Uterus (tissue), 2 donors: ENCODE results near the gene ALDH1L1.
"Not testable (repeated sequence)": the region's sequence is repeated elsewhere in the genome, so short reads cannot be mapped to it uniquely, and the experiment has no call there.

Source experiments
- CTCF ChIP-seq, 4 experiments: fragments of 200-600 bp in 2 of 4; fragments of 450-650 bp in 2 of 4; sonication (generic) in 2 of 4; IDR thresholded peaks; one replicate each; pipeline ENCODE4 v1.5.1; 2016 to 2019; ENCODE audit warnings: antibody characterized with exemption in 4 of 4, mild to moderate bottlenecking in 2 of 4, moderate library complexity in 1 of 4
- POLR2A ChIP-seq, 2 donors: fragments of 450-650 bp; IDR thresholded peaks; one replicate each; pipeline ENCODE4 v1.6.1; 2016; ENCODE audit warnings: antibody characterized with exemption in 2 of 2, mild to moderate bottlenecking in 1 of 2, moderate library complexity in 1 of 2

GRCh38 chr3:126066676-126067075 is 113.7 kb downstream of the ALDH1L1 start:
- TF ChIP-seq CTCF, POLR2A (IDR thresholded peaks at IDR 0.05): not testable (repeated sequence)
